Fibroblast of lung (primary cell): Measurements from ENCODE around the gene ACTRT2. TPM values are rescaled to one million over a fixed set of nuclear protein-coding genes. Genes with fewer than 3 reads are reported as not detected.

Experiments used
- DNase-seq, 2 donors: peaks; one replicate each; pipeline versions ENCODE4 v3.0.0 to v3.0.0-alpha.2; 2010; ENCODE audit warnings: low read depth in 2 of 2
- H2AFZ ChIP-seq: 2 replicates; pipeline ENCODE4 v1.5.1; 2012; ENCODE audit warnings: low read length, control low read depth, inconsistent platforms
- H3K27ac ChIP-seq: 2 replicates; pipeline ENCODE4 v1.5.1; 2011; ENCODE audit warnings: low read length, control low read depth; ENCODE audit not compliant: insufficient read depth
- H3K27me3 ChIP-seq: 2 replicates; pipeline ENCODE4 v1.5.1; 2011; ENCODE audit warnings: mild to moderate bottlenecking, low read length; ENCODE audit not compliant: control insufficient read depth, insufficient read depth
- H3K36me3 ChIP-seq: 2 replicates; pipeline ENCODE4 v1.5.1; 2011; ENCODE audit warnings: low read length; ENCODE audit not compliant: control insufficient read depth, insufficient read depth
- H3K4me1 ChIP-seq: 2 replicates; pipeline ENCODE4 v1.5.1; 2011; ENCODE audit warnings: low read length; ENCODE audit not compliant: control insufficient read depth, insufficient read depth; ENCODE audit errors: extremely low read depth
- H3K4me2 ChIP-seq: 2 replicates; pipeline ENCODE4 v1.5.1; 2011; ENCODE audit warnings: low read length, control low read depth; ENCODE audit not compliant: insufficient read depth; ENCODE audit errors: extremely low read depth
- H3K4me3 ChIP-seq, 4 experiments: fragments of 200-600 bp in 1 of 4; sonication (generic) in 1 of 4; replicated peaks in 1 of 4; 2 replicates each; pipeline ENCODE4 v1.5.1; 2011 to 2016; ENCODE audit warnings: low read length in 4 of 4, low read depth in 3 of 4, mild to moderate bottlenecking in 3 of 4, control low read depth in 2 of 4, inconsistent platforms in 1 of 4, mixed read lengths in 1 of 4; ENCODE audit not compliant: insufficient read depth in 1 of 4; ENCODE audit errors: control extremely low read depth in 1 of 4
- H3K79me2 ChIP-seq: 2 replicates; pipeline ENCODE4 v1.5.1; 2012; ENCODE audit warnings: mild to moderate bottlenecking, low read length, inconsistent platforms; ENCODE audit not compliant: control insufficient read depth, insufficient read depth
- H3K9ac ChIP-seq: 2 replicates; pipeline ENCODE4 v1.5.1; 2011; ENCODE audit warnings: mild to moderate bottlenecking, low read length, control low read depth; ENCODE audit not compliant: insufficient read depth
- H3K9me3 ChIP-seq: 2 replicates; pipeline ENCODE4 v1.5.1; 2012; ENCODE audit warnings: low read depth, low read length; ENCODE audit not compliant: control insufficient read depth, insufficient read depth
- H4K20me1 ChIP-seq: 2 replicates; pipeline ENCODE4 v1.5.1; 2011; ENCODE audit warnings: low read length; ENCODE audit not compliant: control insufficient read depth, insufficient read depth; ENCODE audit errors: extremely low read depth
- CTCF ChIP-seq, 2 donors: IDR thresholded peaks in 1 of 2; conservative IDR thresholded peaks in 1 of 2; 1 replicate in 1 of 2; 2 replicates in 1 of 2; pipeline ENCODE4 v1.5.1; 2011 to 2012; ENCODE audit warnings: low read length in 2 of 2, control low read depth in 1 of 2, inconsistent platforms in 1 of 2, low read depth in 1 of 2, mild to moderate bottlenecking in 1 of 2
- EZH2 ChIP-seq: IDR thresholded peaks from 2 replicates; pipeline ENCODE4 v1.5.1; 2012; ENCODE audit warnings: low read length, control low read depth, mild to moderate bottlenecking; ENCODE audit errors: missing control alignments
- polyA minus RNA-seq: library from RNA; depleted of rRNA, polyadenylated mRNA; stranded (reverse); fragments of >200 nt; gene quantifications from 2 replicates; pipeline ENCODE4 v1.2.3, GENCODE V29; 2011; ENCODE audit warnings: low replicate concordance
- polyA plus RNA-seq, 2 donors: library from polyadenylated mRNA; depleted of rRNA in 1 of 2; stranded (reverse) in 1 of 2; unstranded in 1 of 2; fragments of >200 nt; gene quantifications; 2 replicates each; pipeline ENCODE4 v1.2.1, GENCODE V29; 2011 to 2012; ENCODE audit warnings: missing spikeins in 1 of 2
- total RNA-seq: library from RNA; depleted of rRNA; stranded (reverse); fragments of >200 nt; gene quantifications from 2 replicates; pipeline ENCODE4 v1.2.1, GENCODE V29; 2014

Gene ACTRT2
- total RNA-seq: not detected in 2 replicates
- not detected in 2 replicates for polyA plus RNA-seq
- not detected in 2 replicates for polyA plus RNA-seq (2012)
- not detected in 2 replicates for polyA minus RNA-seq

GRCh38 chr1:3021233-3021671 lies at the start of gene ACTRT2:
ACTRT2 (plus strand) TSS chr1:3021467; CDS start chr1:3021687, 220 bp downstream.
- no peak for DNase-seq

GRCh38 chr1:2971609-2972008 lies 49.7 kb upstream of the ACTRT2 start:
- no peaks in the 10 kb centered on the region for H4K20me1 ChIP-seq
- H3K27me3 ChIP-seq: no peaks in the 10 kb centered on the region
- no peaks in the 10 kb centered on the region for H3K9me3 ChIP-seq
- DNase-seq: no peak
- H3K79me2 ChIP-seq: no peaks in the 10 kb centered on the region
- no peak overlapping the region for H3K9ac ChIP-seq
- H2AFZ ChIP-seq: no peak overlapping the region
- no peaks in the 10 kb centered on the region for H3K36me3 ChIP-seq
- H3K4me2 ChIP-seq: no peak overlapping the region
- H3K4me1 ChIP-seq: no peaks in the 10 kb centered on the region
- H3K4me3 ChIP-seq: no peak overlapping the region
- TF ChIP-seq CTCF (conservative IDR thresholded peaks at IDR 0.05 in 1 of 2, IDR thresholded peaks at IDR 0.05 in 1 of 2; ENCODE audit: low read depth in 1 of 2, low read length in 2 of 2): no peak
- no peak for TF ChIP-seq EZH2
- H3K27ac ChIP-seq: no peak overlapping the region

More at GRCh38 chr1:3021233-3021671, at the start of gene ACTRT2:
- Histone ChIP-seq H2AFZ (no peak within 1 kb of the TSS), H3K4me1 (no peaks in the 10 kb centered on the region), H3K9me3 (no peaks in the 10 kb centered on the region), H3K27ac (no peak within 1 kb of the TSS), H3K4me2 (no peak within 1 kb of the TSS), H4K20me1 (no peaks in the 10 kb centered on the region), H3K9ac (no peak within 1 kb of the TSS), H3K36me3 (no peaks in the 10 kb centered on the region), H3K79me2 (no peaks in the 10 kb centered on the region), H3K4me3 (no peak within 1 kb of the TSS), H3K27me3 (no peaks in the 10 kb centered on the region)
- TF ChIP-seq CTCF (conservative IDR thresholded peaks at IDR 0.05 in 1 of 2, IDR thresholded peaks at IDR 0.05 in 1 of 2; ENCODE audit: low read depth in 1 of 2, low read length in 2 of 2): no peak
- TF ChIP-seq EZH2: no peak

- H3K4me3 ChIP-seq: no peak overlapping the region
- TF ChIP-seq CTCF (conservative IDR thresholded peaks at IDR 0.05 in 1 of 2, IDR thresholded peaks at IDR 0.05 in 1 of 2; ENCODE audit: low read depth in 1 of 2, low read length in 2 of 2): no peak
- TF ChIP-seq EZH2: no peak
- H3K9ac ChIP-seq: no peak overlapping the region
- no peaks in the 10 kb centered on the region for H3K4me1 ChIP-seq
- no peaks in the 10 kb centered on the region for H3K36me3 ChIP-seq
- no peak overlapping the region for H2AFZ ChIP-seq
- no peaks in the 10 kb centered on the region for H3K79me2 ChIP-seq
- DNase-seq: no peak
- no peak overlapping the region for H3K27ac ChIP-seq
- H3K9me3 ChIP-seq: no peaks in the 10 kb centered on the region
- no peak overlapping the region for H3K4me2 ChIP-seq
- H4K20me1 ChIP-seq: no peaks in the 10 kb centered on the region
- no peaks in the 10 kb centered on the region for H3K27me3 ChIP-seq
Observed at GRCh38 chr1:2972011-2972878, 49.0 kb upstream of the ACTRT2 start.
